DND-41 (cell line): Measurements from ENCODE around the gene JPH3.

Experiments
- ATAC-seq: fragments of 200-7000 bp; cut with Tn5 transposase; 3 replicates; pipeline ENCODE4 v1.9.1; 2021; ENCODE audit warnings: low read depth; ENCODE audit not compliant: insufficient read depth
- DNase-seq: peaks from one replicate; pipeline ENCODE4 v3.0.0-alpha.2; 2020
- H2AFZ ChIP-seq: 2 replicates; pipeline ENCODE4 v1.6.0; 2012; ENCODE audit warnings: low read depth, low read length
- H3K27ac ChIP-seq: 2 replicates; pipeline ENCODE4 v1.5.1; 2012; ENCODE audit warnings: low read length, inconsistent platforms
- H3K27me3 ChIP-seq: fragments of 200-600 bp; sonication (generic); 2 replicates; pipeline ENCODE4 v1.6.0; 2012; ENCODE audit warnings: low read length, mild to moderate bottlenecking, inconsistent platforms; ENCODE audit not compliant: insufficient read depth, poor library complexity
- H3K36me3 ChIP-seq: 2 replicates; pipeline ENCODE4 v1.5.1; 2012; ENCODE audit warnings: low read length, inconsistent platforms; ENCODE audit not compliant: insufficient read depth
- H3K4me1 ChIP-seq: 2 replicates; pipeline ENCODE4 v1.5.1; 2012; ENCODE audit warnings: mild to moderate bottlenecking, low read length; ENCODE audit not compliant: insufficient read depth
- H3K4me2 ChIP-seq: 2 replicates; pipeline ENCODE4 v1.6.0; 2012; ENCODE audit warnings: mild to moderate bottlenecking, moderate library complexity, low read length, inconsistent platforms; ENCODE audit not compliant: insufficient read depth
- H3K4me3 ChIP-seq, 2 experiments: fragments of 200-600 bp in 1 of 2; shearing (Covaris generic) in 1 of 2; 2 replicates each; pipeline ENCODE4 v1.5.1; 2012 to 2016; ENCODE audit warnings: inconsistent platforms in 2 of 2, low read length in 2 of 2, mild to moderate bottlenecking in 2 of 2, low read depth in 1 of 2, moderate library complexity in 1 of 2
- H3K79me2 ChIP-seq: 2 replicates; pipeline ENCODE4 v1.6.0; 2012; ENCODE audit warnings: low read length, inconsistent platforms; ENCODE audit not compliant: insufficient read depth
- H3K9ac ChIP-seq: 2 replicates; pipeline ENCODE4 v1.6.0; 2012; ENCODE audit warnings: low read depth, mild to moderate bottlenecking, inconsistent platforms, low read length, moderate library complexity
- H3K9me3 ChIP-seq: 2 replicates; pipeline ENCODE4 v1.5.1; 2012; ENCODE audit warnings: low read length, moderate library complexity, mild to moderate bottlenecking, inconsistent platforms; ENCODE audit not compliant: insufficient read depth, severe bottlenecking
- H4K20me1 ChIP-seq: 2 replicates; pipeline ENCODE4 v1.6.0; 2012; ENCODE audit warnings: low read length; ENCODE audit not compliant: insufficient read depth
- CTCF ChIP-seq: IDR thresholded peaks from 2 replicates; pipeline ENCODE4 v1.5.1; 2012; ENCODE audit warnings: borderline replicate concordance, low read length, moderate library complexity, mild to moderate bottlenecking; ENCODE audit not compliant: poor library complexity, severe bottlenecking; ENCODE audit errors: extremely low read depth
- EZH2 ChIP-seq: IDR thresholded peaks from 3 replicates; pipeline ENCODE4 v1.6.1; 2012; ENCODE audit warnings: borderline replicate concordance, low read depth, mild to moderate bottlenecking, moderate library complexity, low read length, inconsistent platforms; ENCODE audit not compliant: severe bottlenecking

Gene JPH3

GRCh38 chr16:87746178-87746577, 143.9 kb downstream of the JPH3 start:
- no peaks in the 10 kb centered on the region for H3K4me1 ChIP-seq
- H3K27ac ChIP-seq, result no peak overlapping the region
- H3K36me3 ChIP-seq, result peaks cover 92% of the 10 kb centered on the region
- no peak overlapping the region for H3K4me2 ChIP-seq
- H3K4me3 ChIP-seq, result no peak overlapping the region
- TF ChIP-seq CTCF, result no peak
- no peak for TF ChIP-seq EZH2
- no peaks in the 10 kb centered on the region for H3K9me3 ChIP-seq
- no peak overlapping the region for H3K9ac ChIP-seq
- H3K79me2 ChIP-seq, result peaks cover 76% of the 10 kb centered on the region
- H4K20me1 ChIP-seq, result peaks cover 61% of the 10 kb centered on the region; the same call in 1 of the 2 replicates
- H3K27me3 ChIP-seq, result no peaks in the 10 kb centered on the region
- ATAC-seq, result no peak
- H2AFZ ChIP-seq, result no peak overlapping the region
- no peak for DNase-seq
